Measurements from ENCODE around the gene NAA35.
"Not testable (repeated sequence)": the region's sequence is repeated elsewhere in the genome, so short reads cannot be mapped to it uniquely, and the experiment has no call there.

NAA35 gene

GRCh38 chr9:86035827-86036440 lies 95.0 kb downstream of the NAA35 start:
- no peak for DNase-seq

GRCh38 chr9:86036555-86036954 lies 95.6 kb downstream of the NAA35 start:
- DNase-seq, result no peak

- DNase-seq, result no peak
Observed at GRCh38 chr9:86039991-86040860, 99.3 kb downstream of the NAA35 start.

GRCh38 chr9:86040861-86041155 lies 99.9 kb downstream of the NAA35 start:
- no peak for DNase-seq

GRCh38 chr9:86041311-86041741 lies 100.4 kb downstream of the NAA35 start:
- no peak for DNase-seq

GRCh38 chr9:86042199-86042978 lies 101.4 kb downstream of the NAA35 start:
- DNase-seq, result no peak

GRCh38 chr9:86043586-86043985 lies 102.6 kb downstream of the NAA35 start:
- DNase-seq, result no peak

- DNase-seq, result no peak
Observed at GRCh38 chr9:86043999-86044398, 103.1 kb downstream of the NAA35 start.

- no peak for DNase-seq
Observed at GRCh38 chr9:86045654-86046053, 104.7 kb downstream of the NAA35 start.

GRCh38 chr9:86046071-86046636 lies 105.2 kb downstream of the NAA35 start:
- no peak for DNase-seq

- no peak for DNase-seq
Observed at GRCh38 chr9:86046930-86047341, 106.0 kb downstream of the NAA35 start.

GRCh38 chr9:86047361-86047760 lies 106.4 kb downstream of the NAA35 start:
- no peak for DNase-seq

GRCh38 chr9:86048018-86048742 lies 107.2 kb downstream of the NAA35 start:
- not testable (repeated sequence) for DNase-seq

GRCh38 chr9:86052556-86053468 lies 111.9 kb downstream of the NAA35 start:
- no peak for DNase-seq

- no peak for DNase-seq
Observed at GRCh38 chr9:86054695-86055094, 113.7 kb downstream of the NAA35 start.

GRCh38 chr9:86057491-86057890 lies 116.5 kb downstream of the NAA35 start:
- no peak for DNase-seq

GRCh38 chr9:86061972-86062739 lies 121.2 kb downstream of the NAA35 start:
- no peak for DNase-seq

- DNase-seq, result no peak
Observed at GRCh38 chr9:86062845-86063693, 122.1 kb downstream of the NAA35 start.

GRCh38 chr9:86064220-86064619 lies 123.3 kb downstream of the NAA35 start:
- no peak for DNase-seq
